GM23338 (cell line): ENCODE data around the gene ARHGEF19. TPM values are rescaled to one million over a fixed set of nuclear protein-coding genes. Genes with fewer than 3 reads are reported as not detected.

ENCODE experiments used
- ATAC-seq: fragments of 200-7000 bp; cut with Tn5 transposase; 3 replicates; pipeline ENCODE4 v1.9.1; 2020
- DNase-seq: peaks from one replicate; pipeline ENCODE4 v3.0.0-alpha.2; 2015; ENCODE audit warnings: low spot score
- H2AFZ ChIP-seq: fragments of 200-600 bp; sonication (generic); 2 replicates; pipeline ENCODE4 v1.8.0; 2016; ENCODE audit warnings: antibody characterized with exemption, mild to moderate bottlenecking, moderate library complexity
- H3F3A ChIP-seq: fragments of 200-600 bp; sonication (generic); replicated peaks from 2 replicates; pipeline ENCODE4 v1.8.0; 2017; ENCODE audit warnings: antibody characterized with exemption, mixed run types, low read depth
- H3K27ac ChIP-seq: fragments of 200-600 bp; sonication (generic); 2 replicates; pipeline ENCODE4 v1.6.1; 2016; ENCODE audit warnings: low read depth
- H3K27me3 ChIP-seq: fragments of 200-600 bp; sonication (generic); 2 replicates; pipeline ENCODE4 v1.8.0; 2016; ENCODE audit warnings: mild to moderate bottlenecking, mixed run types, moderate library complexity; ENCODE audit not compliant: insufficient read depth
- H3K36me3 ChIP-seq: fragments of 200-600 bp; sonication (generic); 2 replicates; pipeline ENCODE4 v1.8.0; 2016; ENCODE audit warnings: mild to moderate bottlenecking; ENCODE audit not compliant: insufficient read depth
- H3K4me1 ChIP-seq: fragments of 200-600 bp; sonication (generic); 2 replicates; pipeline ENCODE4 v1.8.0; 2016; ENCODE audit warnings: mild to moderate bottlenecking, moderate library complexity; ENCODE audit not compliant: insufficient read depth
- H3K4me2 ChIP-seq: fragments of 200-600 bp; sonication (generic); 2 replicates; pipeline ENCODE4 v1.7.1; 2017; ENCODE audit warnings: mixed run types
- H3K4me3 ChIP-seq: fragments of 200-600 bp; sonication (generic); 2 replicates; pipeline ENCODE4 v1.6.1; 2016; ENCODE audit warnings: mixed run types
- H3K79me2 ChIP-seq: fragments of 200-600 bp; sonication (generic); replicated peaks from 2 replicates; pipeline ENCODE4 v1.8.0; 2017; ENCODE audit warnings: mild to moderate bottlenecking; ENCODE audit not compliant: insufficient read depth
- H3K9me2 ChIP-seq: fragments of 200-600 bp; sonication (generic); 2 replicates; pipeline ENCODE4 v1.8.0; 2017; ENCODE audit not compliant: insufficient read depth
- H4K20me1 ChIP-seq: fragments of 200-600 bp; sonication (generic); replicated peaks from 2 replicates; pipeline ENCODE4 v1.8.0; 2017; ENCODE audit warnings: mild to moderate bottlenecking; ENCODE audit not compliant: insufficient read depth
- H3K27ac Mint-ChIP-seq: 2 replicates; pipeline ENCODE4 v1.8.0; 2020; ENCODE audit warnings: inconsistent platforms, mild to moderate bottlenecking, moderate library complexity, mixed read lengths
- H3K27me3 Mint-ChIP-seq: 3 replicates; pipeline ENCODE4 v1.8.0; 2022; ENCODE audit warnings: low read depth, mild to moderate bottlenecking, moderate library complexity, mixed read lengths, inconsistent platforms; ENCODE audit not compliant: insufficient read depth, poor library complexity
- H3K36me3 Mint-ChIP-seq: 3 replicates; pipeline ENCODE4 v1.8.0; 2021; ENCODE audit warnings: low read depth, mild to moderate bottlenecking, inconsistent platforms, moderate library complexity, mixed read lengths
- H3K4me1 Mint-ChIP-seq: 3 replicates; pipeline ENCODE4 v1.8.0; 2020; ENCODE audit warnings: mild to moderate bottlenecking, inconsistent platforms, mixed read lengths
- H3K4me3 Mint-ChIP-seq: 3 replicates; pipeline ENCODE4 v1.8.0; 2021; ENCODE audit warnings: moderate library complexity, mild to moderate bottlenecking, inconsistent platforms, mixed read lengths
- H3K9me3 Mint-ChIP-seq: 3 replicates; pipeline ENCODE4 v1.8.0; 2020; ENCODE audit warnings: moderate library complexity, mild to moderate bottlenecking, inconsistent platforms, mixed read lengths
- CREB1 ChIP-seq: fragments of 250-450 bp; sonication (Bioruptor Pico); IDR thresholded peaks from 2 replicates; pipeline ENCODE4 v1.5.0; 2020; ENCODE audit warnings: low read depth, mild to moderate bottlenecking, moderate library complexity
- EZH2phosphoT487 ChIP-seq: fragments of 200-600 bp; sonication (generic); IDR thresholded peaks from one replicate; pipeline ENCODE4 v1.8.1; 2018; ENCODE audit warnings: antibody characterized with exemption; ENCODE audit not compliant: unreplicated experiment
- JUNB ChIP-seq: IDR thresholded peaks from one replicate; pipeline ENCODE4 v1.6.1; 2016; ENCODE audit warnings: antibody characterized with exemption; ENCODE audit not compliant: unreplicated experiment
- POLR2AphosphoS5 ChIP-seq: IDR thresholded peaks from 2 replicates; pipeline ENCODE4 v1.6.1; 2016; ENCODE audit warnings: antibody characterized with exemption, low read depth
- STAT1 ChIP-seq: IDR thresholded peaks from one replicate; pipeline ENCODE4 v1.6.1; 2016; ENCODE audit warnings: antibody characterized with exemption; ENCODE audit not compliant: unreplicated experiment
- ZNF114 ChIP-seq: fragments of 250-450 bp; sonication (Bioruptor Pico); IDR thresholded peaks from 2 replicates; pipeline ENCODE4 v1.5.0; 2020; ENCODE audit warnings: mild to moderate bottlenecking, moderate library complexity
- ZNF331 ChIP-seq: fragments of 250-450 bp; sonication (Bioruptor Pico); IDR thresholded peaks from 2 replicates; pipeline ENCODE4 v1.5.0; 2020; ENCODE audit warnings: low read depth, mild to moderate bottlenecking, moderate library complexity
- polyA plus RNA-seq: library from polyadenylated mRNA; unstranded; fragments of >200 nt; fragmentation: Nextera tagmentation; extraction: Ambion mirVana; gene quantifications from 2 replicates; pipeline ENCODE4 v1.2.1, GENCODE V29; 2016
- total RNA-seq: library from RNA; depleted of rRNA; stranded (reverse); fragments of >200 nt; shearing (Covaris generic); gene quantifications from 2 replicates; pipeline ENCODE4 v1.2.3, GENCODE V29; 2014
- TF ChIP-seq, protein P1 (sequence below): fragments of 250-450 bp; sonication (Bioruptor Pico); IDR thresholded peaks from 2 replicates; pipeline ENCODE4 v1.5.0; 2020; ENCODE audit warnings: mild to moderate bottlenecking, moderate library complexity
- TF ChIP-seq, protein P2 (sequence below): IDR thresholded peaks from 2 replicates; pipeline ENCODE4 v1.6.1; 2016; ENCODE audit warnings: antibody characterized with exemption
- TF ChIP-seq, protein P3 (sequence below): IDR thresholded peaks from one replicate; pipeline ENCODE4 v1.6.1; 2018; ENCODE audit warnings: antibody characterized with exemption; ENCODE audit not compliant: unreplicated experiment

The ARHGEF19 gene
- total and polyA plus RNA-seq, 2 experiments from 2014 or later = 19.5 to 46.4 TPM

- Histone ChIP-seq H3K27me3 (no peaks in the 10 kb centered on the region), H3K4me3 (no peak overlapping the region), H3K27ac (no peak overlapping the region), H3K4me1 (peaks cover 16% of the 10 kb centered on the region; the same call in 1 of the 2 replicates), H3K79me2 (no peaks in the 10 kb centered on the region), H3F3A (0 out of 2 replicates have a peak, but pooled peaks cover 6% of the 10 kb centered on the region), H4K20me1 (no peaks in the 10 kb centered on the region), H2AFZ (no peak overlapping the region), H3K9me2 (no peaks in the 10 kb centered on the region), H3K4me2 (no peak overlapping the region), H3K36me3 (no peaks in the 10 kb centered on the region; the same call in 1 of the 2 replicates)
- H3K27me3 Mint-ChIP-seq = peaks cover 12% of the 10 kb centered on the region
- no peaks in the 10 kb centered on the region for H3K9me3 Mint-ChIP-seq
- peaks cover 30% of the 10 kb centered on the region for H3K4me1 Mint-ChIP-seq
- H3K4me3 Mint-ChIP-seq = no peak overlapping the region
- ATAC-seq (no peak), DNase-seq (no peak)
- no peak overlapping the region for H3K27ac Mint-ChIP-seq
- H3K36me3 Mint-ChIP-seq = no peaks in the 10 kb centered on the region
- TF ChIP-seq JUNB (no peak), EZH2phosphoT487 (no peak), CREB1 (CRISPR knock-in tag) (no peak), STAT1 (no peak), ZNF331 (CRISPR knock-in tag) (no peak), POLR2AphosphoS5 (no peak), ZNF114 (CRISPR knock-in tag) (no peak)
- TF ChIP-seq, protein P1, sequence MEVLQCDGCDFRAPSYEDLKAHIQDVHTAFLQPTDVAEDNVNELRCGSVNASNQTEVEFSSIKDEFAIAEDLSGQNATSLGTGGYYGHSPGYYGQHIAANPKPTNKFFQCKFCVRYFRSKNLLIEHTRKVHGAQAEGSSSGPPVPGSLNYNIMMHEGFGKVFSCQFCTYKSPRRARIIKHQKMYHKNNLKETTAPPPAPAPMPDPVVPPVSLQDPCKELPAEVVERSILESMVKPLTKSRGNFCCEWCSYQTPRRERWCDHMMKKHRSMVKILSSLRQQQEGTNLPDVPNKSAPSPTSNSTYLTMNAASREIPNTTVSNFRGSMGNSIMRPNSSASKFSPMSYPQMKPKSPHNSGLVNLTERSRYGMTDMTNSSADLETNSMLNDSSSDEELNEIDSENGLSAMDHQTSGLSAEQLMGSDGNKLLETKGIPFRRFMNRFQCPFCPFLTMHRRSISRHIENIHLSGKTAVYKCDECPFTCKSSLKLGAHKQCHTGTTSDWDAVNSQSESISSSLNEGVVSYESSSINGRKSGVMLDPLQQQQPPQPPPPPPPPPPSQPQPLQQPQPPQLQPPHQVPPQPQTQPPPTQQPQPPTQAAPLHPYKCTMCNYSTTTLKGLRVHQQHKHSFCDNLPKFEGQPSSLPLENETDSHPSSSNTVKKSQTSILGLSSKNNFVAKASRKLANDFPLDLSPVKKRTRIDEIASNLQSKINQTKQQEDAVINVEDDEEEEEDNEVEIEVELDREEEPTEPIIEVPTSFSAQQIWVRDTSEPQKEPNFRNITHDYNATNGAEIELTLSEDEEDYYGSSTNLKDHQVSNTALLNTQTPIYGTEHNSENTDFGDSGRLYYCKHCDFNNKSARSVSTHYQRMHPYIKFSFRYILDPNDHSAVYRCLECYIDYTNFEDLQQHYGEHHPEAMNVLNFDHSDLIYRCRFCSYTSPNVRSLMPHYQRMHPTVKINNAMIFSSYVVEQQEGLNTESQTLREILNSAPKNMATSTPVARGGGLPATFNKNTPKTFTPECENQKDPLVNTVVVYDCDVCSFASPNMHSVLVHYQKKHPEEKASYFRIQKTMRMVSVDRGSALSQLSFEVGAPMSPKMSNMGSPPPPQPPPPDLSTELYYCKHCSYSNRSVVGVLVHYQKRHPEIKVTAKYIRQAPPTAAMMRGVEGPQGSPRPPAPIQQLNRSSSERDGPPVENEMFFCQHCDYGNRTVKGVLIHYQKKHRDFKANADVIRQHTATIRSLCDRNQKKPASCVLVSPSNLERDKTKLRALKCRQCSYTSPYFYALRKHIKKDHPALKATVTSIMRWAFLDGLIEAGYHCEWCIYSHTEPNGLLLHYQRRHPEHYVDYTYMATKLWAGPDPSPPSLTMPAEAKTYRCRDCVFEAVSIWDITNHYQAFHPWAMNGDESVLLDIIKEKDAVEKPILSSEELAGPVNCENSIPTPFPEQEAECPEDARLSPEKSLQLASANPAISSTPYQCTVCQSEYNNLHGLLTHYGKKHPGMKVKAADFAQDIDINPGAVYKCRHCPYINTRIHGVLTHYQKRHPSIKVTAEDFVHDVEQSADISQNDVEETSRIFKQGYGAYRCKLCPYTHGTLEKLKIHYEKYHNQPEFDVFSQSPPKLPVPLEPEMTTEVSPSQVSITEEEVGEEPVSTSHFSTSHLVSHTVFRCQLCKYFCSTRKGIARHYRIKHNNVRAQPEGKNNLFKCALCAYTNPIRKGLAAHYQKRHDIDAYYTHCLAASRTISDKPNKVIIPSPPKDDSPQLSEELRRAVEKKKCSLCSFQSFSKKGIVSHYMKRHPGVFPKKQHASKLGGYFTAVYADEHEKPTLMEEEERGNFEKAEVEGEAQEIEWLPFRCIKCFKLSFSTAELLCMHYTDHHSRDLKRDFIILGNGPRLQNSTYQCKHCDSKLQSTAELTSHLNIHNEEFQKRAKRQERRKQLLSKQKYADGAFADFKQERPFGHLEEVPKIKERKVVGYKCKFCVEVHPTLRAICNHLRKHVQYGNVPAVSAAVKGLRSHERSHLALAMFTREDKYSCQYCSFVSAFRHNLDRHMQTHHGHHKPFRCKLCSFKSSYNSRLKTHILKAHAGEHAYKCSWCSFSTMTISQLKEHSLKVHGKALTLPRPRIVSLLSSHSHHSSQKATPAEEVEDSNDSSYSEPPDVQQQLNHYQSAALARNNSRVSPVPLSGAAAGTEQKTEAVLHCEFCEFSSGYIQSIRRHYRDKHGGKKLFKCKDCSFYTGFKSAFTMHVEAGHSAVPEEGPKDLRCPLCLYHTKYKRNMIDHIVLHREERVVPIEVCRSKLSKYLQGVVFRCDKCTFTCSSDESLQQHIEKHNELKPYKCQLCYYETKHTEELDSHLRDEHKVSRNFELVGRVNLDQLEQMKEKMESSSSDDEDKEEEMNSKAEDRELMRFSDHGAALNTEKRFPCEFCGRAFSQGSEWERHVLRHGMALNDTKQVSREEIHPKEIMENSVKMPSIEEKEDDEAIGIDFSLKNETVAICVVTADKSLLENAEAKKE (CRISPR knock-in tag) = no peak
- TF ChIP-seq, protein P2, sequence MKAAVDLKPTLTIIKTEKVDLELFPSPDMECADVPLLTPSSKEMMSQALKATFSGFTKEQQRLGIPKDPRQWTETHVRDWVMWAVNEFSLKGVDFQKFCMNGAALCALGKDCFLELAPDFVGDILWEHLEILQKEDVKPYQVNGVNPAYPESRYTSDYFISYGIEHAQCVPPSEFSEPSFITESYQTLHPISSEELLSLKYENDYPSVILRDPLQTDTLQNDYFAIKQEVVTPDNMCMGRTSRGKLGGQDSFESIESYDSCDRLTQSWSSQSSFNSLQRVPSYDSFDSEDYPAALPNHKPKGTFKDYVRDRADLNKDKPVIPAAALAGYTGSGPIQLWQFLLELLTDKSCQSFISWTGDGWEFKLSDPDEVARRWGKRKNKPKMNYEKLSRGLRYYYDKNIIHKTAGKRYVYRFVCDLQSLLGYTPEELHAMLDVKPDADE = no peak
- TF ChIP-seq, protein P3, sequence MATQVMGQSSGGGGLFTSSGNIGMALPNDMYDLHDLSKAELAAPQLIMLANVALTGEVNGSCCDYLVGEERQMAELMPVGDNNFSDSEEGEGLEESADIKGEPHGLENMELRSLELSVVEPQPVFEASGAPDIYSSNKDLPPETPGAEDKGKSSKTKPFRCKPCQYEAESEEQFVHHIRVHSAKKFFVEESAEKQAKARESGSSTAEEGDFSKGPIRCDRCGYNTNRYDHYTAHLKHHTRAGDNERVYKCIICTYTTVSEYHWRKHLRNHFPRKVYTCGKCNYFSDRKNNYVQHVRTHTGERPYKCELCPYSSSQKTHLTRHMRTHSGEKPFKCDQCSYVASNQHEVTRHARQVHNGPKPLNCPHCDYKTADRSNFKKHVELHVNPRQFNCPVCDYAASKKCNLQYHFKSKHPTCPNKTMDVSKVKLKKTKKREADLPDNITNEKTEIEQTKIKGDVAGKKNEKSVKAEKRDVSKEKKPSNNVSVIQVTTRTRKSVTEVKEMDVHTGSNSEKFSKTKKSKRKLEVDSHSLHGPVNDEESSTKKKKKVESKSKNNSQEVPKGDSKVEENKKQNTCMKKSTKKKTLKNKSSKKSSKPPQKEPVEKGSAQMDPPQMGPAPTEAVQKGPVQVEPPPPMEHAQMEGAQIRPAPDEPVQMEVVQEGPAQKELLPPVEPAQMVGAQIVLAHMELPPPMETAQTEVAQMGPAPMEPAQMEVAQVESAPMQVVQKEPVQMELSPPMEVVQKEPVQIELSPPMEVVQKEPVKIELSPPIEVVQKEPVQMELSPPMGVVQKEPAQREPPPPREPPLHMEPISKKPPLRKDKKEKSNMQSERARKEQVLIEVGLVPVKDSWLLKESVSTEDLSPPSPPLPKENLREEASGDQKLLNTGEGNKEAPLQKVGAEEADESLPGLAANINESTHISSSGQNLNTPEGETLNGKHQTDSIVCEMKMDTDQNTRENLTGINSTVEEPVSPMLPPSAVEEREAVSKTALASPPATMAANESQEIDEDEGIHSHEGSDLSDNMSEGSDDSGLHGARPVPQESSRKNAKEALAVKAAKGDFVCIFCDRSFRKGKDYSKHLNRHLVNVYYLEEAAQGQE = no peak
These were observed 40.1 kb downstream of the ARHGEF19 start for GRCh38 chr1:16172218-16172830.
